Thymus (tissue), 14 donors: Measurements from ENCODE around the gene RPS6KA6. TPM values are rescaled to one million over a fixed set of nuclear protein-coding genes. Genes with fewer than 3 reads are reported as not detected.
A peak's percentile ranks its signal among the peaks of the same experiment; 100 is the strongest.

Source experiments
- DNase-seq, 9 donors: peaks; one replicate each; pipeline ENCODE4 v3.0.0-alpha.2; 2013; ENCODE audit warnings: low spot score in 9 of 9, low read depth in 6 of 9, missing footprints in 1 of 9
- H3K27ac ChIP-seq, 2 donors: one replicate each; pipeline ENCODE4 v1.5.1; 2013; ENCODE audit warnings: control low read depth in 1 of 2, low read depth in 1 of 2, low read length in 1 of 2, mild to moderate bottlenecking in 1 of 2, moderate library complexity in 1 of 2
- H3K27me3 ChIP-seq, 2 donors: one replicate each; pipeline ENCODE4 v1.5.1; 2013; ENCODE audit warnings: low read length in 1 of 2; ENCODE audit not compliant: control insufficient read depth in 2 of 2, insufficient read depth in 1 of 2
- H3K36me3 ChIP-seq, 2 donors: one replicate each; pipeline ENCODE4 v1.5.1; 2013; ENCODE audit warnings: low read length in 1 of 2, mild to moderate bottlenecking in 1 of 2, moderate library complexity in 1 of 2; ENCODE audit not compliant: control insufficient read depth in 2 of 2, insufficient read depth in 2 of 2
- H3K4me1 ChIP-seq, 2 donors: one replicate each; pipeline ENCODE4 v1.5.1; 2013; ENCODE audit warnings: low read length in 2 of 2; ENCODE audit not compliant: control insufficient read depth in 2 of 2, insufficient read depth in 2 of 2
- H3K4me3 ChIP-seq, 2 donors: one replicate each; pipeline ENCODE4 v1.5.1; 2013; ENCODE audit warnings: low read length in 2 of 2, control low read depth in 1 of 2, mild to moderate bottlenecking in 1 of 2
- H3K9me3 ChIP-seq, 2 donors: one replicate each; pipeline ENCODE4 v1.5.1; 2013; ENCODE audit warnings: low read length in 1 of 2, mild to moderate bottlenecking in 1 of 2; ENCODE audit not compliant: control insufficient read depth in 2 of 2, insufficient read depth in 1 of 2
- WGBS: extraction: QIAGEN DNeasy Blood & Tissue Kit; methylation state at CpG from one replicate; pipeline ENCODE4 v1.1.7; 2013; 5-methylcytosine and 5-hydroxymethylcytosine counted together
- long read RNA-seq, 10 donors: transcript quantifications; one replicate each; lab custom pipeline, GENCODE V29; 2026
- polyA plus RNA-seq: library from polyadenylated mRNA; stranded (reverse); fragments of 200-250 nt; gene quantifications from one replicate; pipeline ENCODE4 v1.2.3, GENCODE V29; 2013
- total RNA-seq: library from RNA; stranded (reverse); fragments of 120-200 nt; gene quantifications from one replicate; pipeline ENCODE4 v1.2.4, GENCODE V29; 2013
- donor health status: healthy.

Gene RPS6KA6
- total RNA-seq: 2.1 TPM
- 1.8 TPM for polyA plus RNA-seq
- long read RNA-seq, donor 1: 0 reads
- long read RNA-seq, donor 2: 0 reads
- long read RNA-seq, donor 3, partial matches to known transcripts: 0 of 1 reads
- long read RNA-seq, donor 3, other reads (novel, unspliced or antisense): 0 of 1 reads
- long read RNA-seq, donor 4: 0 reads
- long read RNA-seq, donor 5: 0 reads
- long read RNA-seq, donor 6: 0 reads
- long read RNA-seq, donor 7: 0 reads
- long read RNA-seq, donor 8: 0 reads
- long read RNA-seq, donor 9: 0 reads
- long read RNA-seq, donor 10: 0 reads

GRCh38 chrX:84187533-84188319 lies at the start of gene RPS6KA6:
Gene RPS6KA6 (minus strand): TSS chrX:84188199. CDS start chrX:84187899, 300 bp downstream.
- peak in 1 of 9 donors; percentile 26 for DNase-seq
- no peak within 1 kb of the TSS for H3K27ac ChIP-seq
- no peaks in the 10 kb centered on the region for H3K36me3 ChIP-seq
- WGBS: 1% methylated on average over 76 of the region's 81 CpGs
- no peaks in the 10 kb centered on the region for H3K4me1 ChIP-seq
- H3K27me3 ChIP-seq: peaks cover 2 to 14% of the 10 kb centered on the region in 2 donors
- peak within 1 kb of the TSS; percentile 30 to 40 for H3K4me3 ChIP-seq
- H3K9me3 ChIP-seq: no peaks in the 10 kb centered on the region

- 96% methylated on average over 3 of the region's 3 CpGs for WGBS
- DNase-seq: no peak
- Histone ChIP-seq H3K27ac (no peak overlapping the region), H3K4me1 (no peaks in the 10 kb centered on the region), H3K9me3 (peaks cover 0 to 4% of the 10 kb centered on the region in 2 donors), H3K36me3 (no peaks in the 10 kb centered on the region), H3K27me3 (no peaks in the 10 kb centered on the region), H3K4me3 (no peak overlapping the region)
Measured at GRCh38 chrX:84224741-84225140, 36.7 kb upstream of the RPS6KA6 start.

DNA sequence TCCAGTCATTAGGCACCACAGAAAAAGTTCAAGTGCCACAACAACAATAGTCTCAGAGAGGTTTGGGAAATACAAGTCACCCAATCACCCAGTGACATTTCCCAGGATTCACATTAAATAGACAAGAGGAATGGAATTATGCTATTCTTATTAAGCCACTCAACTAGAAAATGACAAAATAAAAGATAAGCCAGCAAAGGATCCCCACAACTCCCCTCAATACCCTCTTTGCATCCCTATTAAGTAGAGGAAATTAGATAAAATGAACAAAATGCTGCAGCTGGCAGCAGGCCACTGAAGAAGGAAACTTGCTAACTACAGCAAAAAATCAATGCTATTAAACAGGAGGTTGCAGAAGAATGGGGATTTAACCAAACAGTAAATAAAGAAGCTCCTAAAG lies 35.3 kb upstream of the RPS6KA6 start:
- H3K27me3 ChIP-seq: no peaks in the 10 kb centered on the region
- peaks cover 0 to 4% of the 10 kb centered on the region in 2 donors for H3K9me3 ChIP-seq
- H3K36me3 ChIP-seq: no peaks in the 10 kb centered on the region
- H3K4me1 ChIP-seq: no peaks in the 10 kb centered on the region
- H3K4me3 ChIP-seq: no peak overlapping the region
- no peak overlapping the region for H3K27ac ChIP-seq
- DNase-seq: no peak

GRCh38 chrX:84221181-84221580 lies 33.2 kb upstream of the RPS6KA6 start:
- H3K4me3 ChIP-seq: no peak overlapping the region
- no peaks in the 10 kb centered on the region for H3K27me3 ChIP-seq
- 80% methylated on average over 2 of the region's 2 CpGs for WGBS
- H3K4me1 ChIP-seq: no peaks in the 10 kb centered on the region
- H3K27ac ChIP-seq: no peak overlapping the region
- peaks cover 0 to 4% of the 10 kb centered on the region in 2 donors for H3K9me3 ChIP-seq
- H3K36me3 ChIP-seq: no peaks in the 10 kb centered on the region
- no peak for DNase-seq

- WGBS: 78% methylated on average over 1 of the region's 1 CpG
- DNase-seq: no peak
- Histone ChIP-seq H3K4me1 (no peaks in the 10 kb centered on the region), H3K27me3 (no peaks in the 10 kb centered on the region), H3K4me3 (no peak overlapping the region), H3K27ac (no peak overlapping the region), H3K36me3 (no peaks in the 10 kb centered on the region), H3K9me3 (no peaks in the 10 kb centered on the region)
Measured at GRCh38 chrX:84219551-84219950, 31.6 kb upstream of the RPS6KA6 start.

- DNase-seq: no peak
- Histone ChIP-seq H3K4me3 (no peak overlapping the region), H3K36me3 (no peaks in the 10 kb centered on the region), H3K27me3 (no peaks in the 10 kb centered on the region), H3K4me1 (no peaks in the 10 kb centered on the region), H3K9me3 (no peaks in the 10 kb centered on the region), H3K27ac (no peak overlapping the region)
- WGBS: 90% methylated on average over 1 of the region's 1 CpG
Measured at GRCh38 chrX:84218726-84219125, 30.7 kb upstream of the RPS6KA6 start.

GRCh38 chrX:84216881-84217280 lies 28.9 kb upstream of the RPS6KA6 start:
- Histone ChIP-seq H3K4me1 (no peaks in the 10 kb centered on the region), H3K27me3 (no peaks in the 10 kb centered on the region), H3K36me3 (no peaks in the 10 kb centered on the region), H3K9me3 (no peaks in the 10 kb centered on the region), H3K4me3 (no peak overlapping the region), H3K27ac (no peak overlapping the region)
- DNase-seq: no peak
- WGBS: 14% methylated on average over 2 of the region's 2 CpGs

DNA sequence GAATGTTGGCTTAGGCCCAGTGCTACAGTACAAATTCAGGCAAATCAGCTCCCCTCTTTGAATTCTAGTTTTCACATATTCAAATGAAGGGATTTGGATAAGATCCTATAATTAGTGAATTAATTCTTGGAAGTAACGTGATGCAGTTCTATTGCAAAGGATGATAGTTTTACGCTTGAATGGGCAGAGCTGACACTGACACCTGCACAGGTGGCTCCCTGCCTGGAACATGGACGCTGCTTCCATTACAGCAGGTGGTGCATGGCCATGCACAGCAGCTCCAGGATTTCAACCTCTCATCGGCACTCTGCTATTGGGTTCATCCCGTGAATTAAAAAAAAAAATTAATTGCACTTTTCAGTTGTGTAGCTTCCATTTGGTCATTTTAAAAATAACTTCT lies 28.4 kb upstream of the RPS6KA6 start:
- 80% methylated on average over 5 of the region's 5 CpGs for WGBS
- H3K27ac ChIP-seq: no peak overlapping the region

DNA sequence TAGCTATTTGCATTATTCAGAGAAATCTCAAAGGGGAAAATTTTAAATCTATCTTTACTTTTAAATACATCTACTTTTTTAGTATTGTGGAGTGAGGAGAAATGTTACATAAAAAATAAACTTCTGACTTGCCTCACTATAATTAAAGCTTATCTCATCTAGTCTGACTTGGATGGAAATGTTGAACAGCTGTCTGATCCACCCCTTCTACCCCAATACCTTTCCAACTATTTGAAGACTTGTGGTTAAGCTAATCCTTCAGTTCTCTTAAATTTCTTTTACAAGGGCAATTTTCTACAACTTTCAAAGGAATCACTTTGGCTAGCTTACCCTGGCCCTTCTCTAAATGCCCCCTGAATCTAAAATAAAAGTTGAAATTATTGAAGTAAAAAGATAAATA lies 17.3 kb upstream of the RPS6KA6 start:
- Histone ChIP-seq H3K4me3 (no peak overlapping the region), H3K36me3 (no peaks in the 10 kb centered on the region)

More for the DNA sequence above, 28.4 kb upstream of the RPS6KA6 start:
- Histone ChIP-seq H3K4me3 (no peak overlapping the region), H3K9me3 (no peaks in the 10 kb centered on the region), H3K27me3 (no peaks in the 10 kb centered on the region), H3K36me3 (no peaks in the 10 kb centered on the region), H3K4me1 (no peaks in the 10 kb centered on the region)
- DNase-seq: no peak

More for the DNA sequence above, 17.3 kb upstream of the RPS6KA6 start:
- H3K27ac ChIP-seq: no peak overlapping the region
- no peaks in the 10 kb centered on the region for H3K27me3 ChIP-seq
- no peak for DNase-seq
- H3K4me1 ChIP-seq: no peaks in the 10 kb centered on the region
- no peaks in the 10 kb centered on the region for H3K9me3 ChIP-seq
